SU-DHL-6 (cell line): ENCODE data around the gene GPR35.

ENCODE experiments used
- H2AFZ ChIP-seq: fragments of 200-600 bp; sonication (generic); 2 replicates; pipeline ENCODE4 v1.6.1; 2014; ENCODE audit warnings: low read depth, mild to moderate bottlenecking, moderate library complexity, mixed read lengths, antibody characterized with exemption, low read length; ENCODE audit not compliant: severe bottlenecking
- H3F3A ChIP-seq: fragments of 200-600 bp; shearing (Covaris generic); 2 replicates; pipeline ENCODE4 v1.6.0; 2016; ENCODE audit warnings: antibody characterized with exemption, mild to moderate bottlenecking; ENCODE audit not compliant: insufficient read depth
- H3K27ac ChIP-seq: fragments of 200-600 bp; sonication (generic); 2 replicates; pipeline ENCODE4 v1.5.1; 2016; ENCODE audit warnings: low read depth, mild to moderate bottlenecking, low read length, moderate library complexity, mixed read lengths
- H3K27me3 ChIP-seq: fragments of 200-600 bp; sonication (generic), shearing (Covaris generic); 2 replicates; pipeline ENCODE4 v1.6.0; 2014; ENCODE audit warnings: mild to moderate bottlenecking, low read length
- H3K36me3 ChIP-seq: fragments of 200-600 bp; sonication (generic); 2 replicates; pipeline ENCODE4 v1.6.1; 2014; ENCODE audit warnings: mild to moderate bottlenecking, low read length, mixed read lengths
- H3K4me2 ChIP-seq: fragments of 300-600, 200-600 bp; shearing (Covaris generic), sonication (generic); 2 replicates; pipeline ENCODE4 v1.6.0; 2014; ENCODE audit warnings: low read length, low read depth, mild to moderate bottlenecking; ENCODE audit not compliant: poor library complexity, severe bottlenecking
- H3K4me3 ChIP-seq: fragments of 200-600 bp; sonication (generic); 2 replicates; pipeline ENCODE4 v1.5.1; 2014; ENCODE audit warnings: antibody characterized with exemption, low read length, mild to moderate bottlenecking, mixed read lengths; ENCODE audit not compliant: insufficient read depth, poor library complexity, severe bottlenecking
- H3K79me2 ChIP-seq: fragments of 200-600 bp; sonication (generic); 2 replicates; pipeline ENCODE4 v1.6.1; 2014; ENCODE audit warnings: mild to moderate bottlenecking, low read length, moderate library complexity; ENCODE audit not compliant: insufficient read depth
- H3K9ac ChIP-seq: fragments of 200-600 bp; sonication (generic); 2 replicates; pipeline ENCODE4 v1.7.0; 2014; ENCODE audit warnings: mild to moderate bottlenecking, low read length
- H3K9me2 ChIP-seq: fragments of 200-600 bp; sonication (generic); replicated peaks from 2 replicates; pipeline ENCODE4 v1.6.1; 2014; ENCODE audit warnings: low read length; ENCODE audit not compliant: insufficient read depth
- H3K9me3 ChIP-seq: fragments of 200-600 bp; sonication (generic); 2 replicates; pipeline ENCODE4 v1.6.1; 2014; ENCODE audit warnings: low read length, mixed read lengths; ENCODE audit not compliant: insufficient read depth
- H4K20me1 ChIP-seq: fragments of 200-600 bp; sonication (generic); 2 replicates; pipeline ENCODE4 v1.6.1; 2014; ENCODE audit warnings: low read depth, mild to moderate bottlenecking, antibody characterized with exemption, low read length, moderate library complexity, mixed read lengths
- CTCF ChIP-seq: fragments of 200-600 bp; sonication (generic); IDR thresholded peaks from one replicate; pipeline ENCODE4 v1.5.1; 2017; ENCODE audit warnings: antibody characterized with exemption, mild to moderate bottlenecking, low read length, moderate library complexity; ENCODE audit not compliant: insufficient read depth, poor library complexity, severe bottlenecking
- EZH2phosphoT487 ChIP-seq: fragments of 200-600 bp; sonication (generic), shearing (Covaris generic); conservative IDR thresholded peaks from 2 replicates; pipeline ENCODE4 v1.6.1; 2018; ENCODE audit warnings: mild to moderate bottlenecking, antibody characterized with exemption, low read length, moderate library complexity, mixed read lengths

GPR35 gene

GRCh38 chr2:240646900-240647502 is 21.7 kb downstream of the GPR35 start:
- Histone ChIP-seq H3K36me3 (no peaks in the 10 kb centered on the region), H2AFZ (no peak overlapping the region), H3K9me3 (no peaks in the 10 kb centered on the region), H3K9ac (no peak overlapping the region), H3K4me3 (no peak overlapping the region), H3F3A (no peaks in the 10 kb centered on the region), H3K9me2 (no peaks in the 10 kb centered on the region), H3K79me2 (no peaks in the 10 kb centered on the region), H3K27ac (no peak overlapping the region), H3K4me2 (no peak overlapping the region), H4K20me1 (no peaks in the 10 kb centered on the region), H3K27me3 (no peaks in the 10 kb centered on the region)
- TF ChIP-seq EZH2phosphoT487 (no peak), CTCF (no peak)

GRCh38 chr2:240647503-240648154 is 22.3 kb downstream of the GPR35 start:
- Histone ChIP-seq H2AFZ (no peak overlapping the region), H3K4me2 (no peak overlapping the region), H3K9me2 (no peaks in the 10 kb centered on the region), H4K20me1 (no peaks in the 10 kb centered on the region), H3K36me3 (no peaks in the 10 kb centered on the region), H3K79me2 (no peaks in the 10 kb centered on the region), H3K27ac (no peak overlapping the region), H3F3A (no peaks in the 10 kb centered on the region), H3K9me3 (no peaks in the 10 kb centered on the region), H3K27me3 (no peaks in the 10 kb centered on the region), H3K4me3 (no peak overlapping the region), H3K9ac (no peak overlapping the region)
- TF ChIP-seq CTCF (no peak), EZH2phosphoT487 (no peak)

GRCh38 chr2:240648155-240648649 is 22.9 kb downstream of the GPR35 start:
- no peak overlapping the region for H3K4me2 ChIP-seq
- H2AFZ ChIP-seq = no peak overlapping the region
- H3K27me3 ChIP-seq = no peaks in the 10 kb centered on the region
- no peak overlapping the region for H3K4me3 ChIP-seq
- no peaks in the 10 kb centered on the region for H3K9me3 ChIP-seq
- H3K9ac ChIP-seq = no peak overlapping the region
- H3F3A ChIP-seq = no peaks in the 10 kb centered on the region
- no peak overlapping the region for H3K27ac ChIP-seq
- TF ChIP-seq CTCF = no peak
- TF ChIP-seq EZH2phosphoT487 = no peak
- no peaks in the 10 kb centered on the region for H4K20me1 ChIP-seq
- H3K79me2 ChIP-seq = no peaks in the 10 kb centered on the region
- no peaks in the 10 kb centered on the region for H3K9me2 ChIP-seq
- no peaks in the 10 kb centered on the region for H3K36me3 ChIP-seq
